ENCODE measurements around the gene KCNK3. TPM values are rescaled to one million over a fixed set of nuclear protein-coding genes. Genes with fewer than 3 reads are reported as not detected.

KCNK3 gene
- total and polyA plus RNA-seq, 3 experiments from 2014 or later, result not detected

- Mint-ChIP-seq H3K4me1 (peaks cover 52 to 86% (median 57%) of the 10 kb centered on the region in 3 donors), H3K27me3 (no peaks in the 10 kb centered on the region), H3K4me3 (no peak overlapping the region), H3K36me3 (peaks cover 0 to 19% (median 2%) of the 10 kb centered on the region in 3 donors), H3K9me3 (no peaks in the 10 kb centered on the region), H3K27ac (peak overlapping the region in 4 of 8 donors; percentile 6 to 91 (median 55))
- CTCF ChIA-PET, result interaction anchor here (1.2 kb wide), 1 partner anchor 22 kb away, joined by 3 read pairs; no protein-coding TSS in a partner anchor
- H3K4me1 ChIP-seq (ENCODE audit: insufficient read depth, low read length), result peaks cover 55% of the 10 kb centered on the region
- no peaks in the 10 kb centered on the region for H3K9me3 ChIP-seq (ENCODE audit: low read length)
- POLR2A ChIA-PET, result no interaction called here
- no peaks in the 10 kb centered on the region for H3K27me3 ChIP-seq (ENCODE audit: insufficient read depth, low read length, poor library complexity, severe bottlenecking)
- no peaks in the 10 kb centered on the region for H3K36me3 ChIP-seq (ENCODE audit: insufficient read depth, low read length)
- H3K4me3 ChIP-seq (ENCODE audit: low read length), result no peak overlapping the region
- no peak for DNase-seq
- no peak overlapping the region for H3K27ac ChIP-seq (ENCODE audit: low read depth, low read length)
These were observed 75.5 kb downstream of the KCNK3 start for GRCh38 chr2:26767894-26768487.

- DNase-seq, result no peak
- ChIA-PET CTCF (interaction anchor here (1.1 to 1.2 kb wide), 2 partner anchors 9 to 23 kb away, joined by 3 read pairs; no protein-coding TSS in a partner anchor), POLR2A (interaction anchor here (0.8 kb wide), 1 partner anchor 17 kb away, joined by 4 read pairs; no protein-coding TSS in a partner anchor)
- H3K4me1 Mint-ChIP-seq, result peaks cover 48 to 83% (median 54%) of the 10 kb centered on the region in 3 donors
- H3K4me3 Mint-ChIP-seq, result peak overlapping the region in 1 of 7 donors; percentile 28
- no peak overlapping the region for H3K4me3 ChIP-seq (ENCODE audit: low read length)
- peaks cover 0 to 19% (median 2%) of the 10 kb centered on the region in 3 donors for H3K36me3 Mint-ChIP-seq
- peak overlapping the region in 5 of 8 donors; percentile 29 to 79 (median 57) for H3K27ac Mint-ChIP-seq
- peaks cover 50% of the 10 kb centered on the region for H3K4me1 ChIP-seq (ENCODE audit: insufficient read depth, low read length)
- peak overlapping the region; percentile 64 for H3K27ac ChIP-seq (ENCODE audit: low read depth, low read length)
- no peaks in the 10 kb centered on the region for H3K27me3 ChIP-seq (ENCODE audit: insufficient read depth, low read length, poor library complexity, severe bottlenecking)
- H3K9me3 ChIP-seq (ENCODE audit: low read length), result no peaks in the 10 kb centered on the region
- no peaks in the 10 kb centered on the region for H3K27me3 Mint-ChIP-seq
- H3K9me3 Mint-ChIP-seq, result no peaks in the 10 kb centered on the region
- no peaks in the 10 kb centered on the region for H3K36me3 ChIP-seq (ENCODE audit: insufficient read depth, low read length)
These were observed 76.2 kb downstream of the KCNK3 start for GRCh38 chr2:26768759-26769088.

- POLR2A ChIA-PET, result interaction anchor here (0.8 kb wide), 1 partner anchor 16 kb away, joined by 4 read pairs; no protein-coding TSS in a partner anchor
- H3K36me3 ChIP-seq (ENCODE audit: insufficient read depth, low read length), result peaks cover 5% of the 10 kb centered on the region
- CTCF ChIA-PET, result interaction anchor here (1.0 to 1.1 kb wide), 2 partner anchors 8 to 24 kb away, joined by 3 read pairs; no protein-coding TSS in a partner anchor
- Mint-ChIP-seq H3K4me1 (peaks cover 47 to 79% (median 54%) of the 10 kb centered on the region in 3 donors), H3K27me3 (no peaks in the 10 kb centered on the region), H3K4me3 (peak overlapping the region in 1 of 7 donors; percentile 10), H3K9me3 (no peaks in the 10 kb centered on the region), H3K36me3 (peaks cover 0 to 23% (median 2%) of the 10 kb centered on the region in 3 donors), H3K27ac (peak overlapping the region in 7 of 8 donors; percentile 2 to 82 (median 47))
- H3K27ac ChIP-seq (ENCODE audit: low read depth, low read length), result peak overlapping the region; percentile 64
- no peaks in the 10 kb centered on the region for H3K27me3 ChIP-seq (ENCODE audit: insufficient read depth, low read length, poor library complexity, severe bottlenecking)
- H3K9me3 ChIP-seq (ENCODE audit: low read length), result no peaks in the 10 kb centered on the region
- no peak overlapping the region for H3K4me3 ChIP-seq (ENCODE audit: low read length)
- H3K4me1 ChIP-seq (ENCODE audit: insufficient read depth, low read length), result peaks cover 50% of the 10 kb centered on the region
- DNase-seq, result no peak
These were observed 76.7 kb downstream of the KCNK3 start for GRCh38 chr2:26769089-26769761.

- Histone ChIP-seq H3K9me3 (ENCODE audit: low read length) (no peaks in the 10 kb centered on the region), H3K27ac (ENCODE audit: low read depth, low read length) (peak overlapping the region; percentile 41), H3K36me3 (ENCODE audit: insufficient read depth, low read length) (peaks cover 23% of the 10 kb centered on the region), H3K27me3 (ENCODE audit: insufficient read depth, low read length, poor library complexity, severe bottlenecking) (no peaks in the 10 kb centered on the region), H3K4me3 (ENCODE audit: low read length) (no peak overlapping the region), H3K4me1 (ENCODE audit: insufficient read depth, low read length) (peaks cover 36% of the 10 kb centered on the region)
- Mint-ChIP-seq H3K27me3 (no peaks in the 10 kb centered on the region), H3K9me3 (no peaks in the 10 kb centered on the region), H3K4me3 (no peak overlapping the region), H3K36me3 (peaks cover 0 to 35% (median 4%) of the 10 kb centered on the region in 3 donors), H3K4me1 (peaks cover 32 to 63% (median 39%) of the 10 kb centered on the region in 3 donors), H3K27ac (peak overlapping the region in 7 of 8 donors; percentile 4 to 89 (median 85))
- ChIA-PET CTCF (no interaction called here), POLR2A (no interaction called here)
- peak in 3 of 5 donors; percentile 8 to 19 (median 10) for DNase-seq
These were observed 78.6 kb downstream of the KCNK3 start for GRCh38 chr2:26770986-26771586.

GRCh38 chr2:26772064-26773001, 79.8 kb downstream of the KCNK3 start:
- peak overlapping the region; percentile 67 to 98 (median 88) for H3K27ac Mint-ChIP-seq
- Histone ChIP-seq H3K27ac (ENCODE audit: low read depth, low read length) (peak overlapping the region; percentile 41), H3K27me3 (ENCODE audit: insufficient read depth, low read length, poor library complexity, severe bottlenecking) (no peaks in the 10 kb centered on the region), H3K36me3 (ENCODE audit: insufficient read depth, low read length) (peaks cover 31% of the 10 kb centered on the region), H3K4me1 (ENCODE audit: insufficient read depth, low read length) (peaks cover 36% of the 10 kb centered on the region), H3K4me3 (ENCODE audit: low read length) (peak overlapping the region; percentile 11), H3K9me3 (ENCODE audit: low read length) (no peaks in the 10 kb centered on the region)
- no peaks in the 10 kb centered on the region for H3K9me3 Mint-ChIP-seq
- H3K4me1 Mint-ChIP-seq, result peaks cover 35 to 56% (median 41%) of the 10 kb centered on the region in 3 donors
- H3K36me3 Mint-ChIP-seq, result peaks cover 0 to 46% (median 6%) of the 10 kb centered on the region in 3 donors
- H3K27me3 Mint-ChIP-seq, result no peaks in the 10 kb centered on the region
- peak; percentile 24 to 65 (median 51) for DNase-seq
- ChIA-PET CTCF (no interaction called here), POLR2A (interaction anchor here (1.0 kb wide), 1 partner anchor 9 kb away, joined by 3 read pairs; the partner anchor contains the start of gene SLC35F6)
- peak overlapping the region in 6 of 7 donors; percentile 6 to 75 (median 30) for H3K4me3 Mint-ChIP-seq

GRCh38 chr2:26776195-26776800, 83.8 kb downstream of the KCNK3 start:
- H3K9me3 ChIP-seq (ENCODE audit: low read length), result no peaks in the 10 kb centered on the region
- peaks cover 22 to 23% (median 23%) of the 10 kb centered on the region in 3 donors for H3K4me1 Mint-ChIP-seq
- peaks cover 49% of the 10 kb centered on the region for H3K36me3 ChIP-seq (ENCODE audit: insufficient read depth, low read length)
- no peak overlapping the region for H3K27ac ChIP-seq (ENCODE audit: low read depth, low read length)
- no peaks in the 10 kb centered on the region for H3K27me3 ChIP-seq (ENCODE audit: insufficient read depth, low read length, poor library complexity, severe bottlenecking)
- H3K4me3 Mint-ChIP-seq, result no peak overlapping the region
- no peak overlapping the region for H3K4me3 ChIP-seq (ENCODE audit: low read length)
- CTCF ChIA-PET, result interaction anchor here (1.3 kb wide), 1 partner anchor 9 kb away, joined by 3 read pairs; the partner anchor contains the start of gene CENPA
- H3K9me3 Mint-ChIP-seq, result no peaks in the 10 kb centered on the region
- peak overlapping the region in 2 of 8 donors; percentile 19 to 84 for H3K27ac Mint-ChIP-seq
- H3K27me3 Mint-ChIP-seq, result no peaks in the 10 kb centered on the region
- H3K36me3 Mint-ChIP-seq, result peaks cover 0 to 78% (median 8%) of the 10 kb centered on the region in 3 donors
- POLR2A ChIA-PET, result interaction anchor here (0.5 kb wide), 1 partner anchor 1835 kb away, joined by 3 read pairs; no protein-coding TSS in a partner anchor
- DNase-seq, result no peak
- peaks cover 18% of the 10 kb centered on the region for H3K4me1 ChIP-seq (ENCODE audit: insufficient read depth, low read length)

- DNase-seq, result no peak
- CTCF ChIA-PET, result interaction anchor here (0.8 to 1.3 kb wide), 2 partner anchors 9 to 13 kb away, joined by 3 read pairs; no protein-coding TSS in a partner anchor
- no peaks in the 10 kb centered on the region for H3K9me3 ChIP-seq (ENCODE audit: low read length)
- H3K27ac ChIP-seq (ENCODE audit: low read depth, low read length), result no peak overlapping the region
- no peak overlapping the region for H3K4me3 ChIP-seq (ENCODE audit: low read length)
- peaks cover 49% of the 10 kb centered on the region for H3K36me3 ChIP-seq (ENCODE audit: insufficient read depth, low read length)
- H3K4me3 Mint-ChIP-seq, result no peak overlapping the region
- POLR2A ChIA-PET, result no interaction called here
- no peaks in the 10 kb centered on the region for H3K27me3 ChIP-seq (ENCODE audit: insufficient read depth, low read length, poor library complexity, severe bottlenecking)
- no peaks in the 10 kb centered on the region for H3K27me3 Mint-ChIP-seq
- H3K4me1 Mint-ChIP-seq, result peaks cover 5 to 6% (median 5%) of the 10 kb centered on the region in 3 donors
- H3K27ac Mint-ChIP-seq, result no peak overlapping the region
- H3K4me1 ChIP-seq (ENCODE audit: insufficient read depth, low read length), result no peaks in the 10 kb centered on the region
- H3K36me3 Mint-ChIP-seq, result peaks cover 0 to 71% (median 6%) of the 10 kb centered on the region in 3 donors
- H3K9me3 Mint-ChIP-seq, result no peaks in the 10 kb centered on the region
These were observed 85.6 kb downstream of the KCNK3 start for GRCh38 chr2:26778098-26778497.
